ENCODE data around the gene NFYA. TPM values are rescaled to one million over a fixed set of nuclear protein-coding genes. Genes with fewer than 3 reads are reported as not detected.
A peak's percentile ranks its signal among the peaks of the same experiment; 100 is the strongest.

Gene NFYA
- total and polyA plus RNA-seq, 4 donors = 2.2 to 28.4 (median 10.1) TPM

DNA sequence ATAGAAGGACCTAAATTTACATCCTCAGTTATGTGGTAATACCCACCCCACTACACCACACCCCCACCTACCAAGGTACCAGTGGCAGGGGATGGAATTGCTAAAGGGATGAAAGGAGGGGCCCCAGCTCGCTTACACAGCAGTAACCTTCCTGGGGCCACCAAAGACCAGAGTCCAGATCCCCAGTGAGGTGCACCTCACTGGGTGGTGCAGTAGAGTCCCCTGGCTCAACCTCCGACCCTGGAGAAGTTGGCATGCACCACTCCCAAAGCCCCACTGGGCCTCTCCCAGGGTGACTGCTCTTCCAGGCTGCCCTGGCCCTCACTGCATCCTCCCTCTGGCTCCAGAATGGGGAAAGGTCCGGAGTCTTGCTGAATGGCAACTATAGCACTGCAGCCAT is 34.6 kb upstream of the NFYA start:
- Histone ChIP-seq H3K36me3 (ENCODE audit: control insufficient read depth in 4 of 4, insufficient read depth in 3 of 4, low read depth in 1 of 4, low read length in 3 of 4) (peaks cover 4 to 15% (median 9%) of the 10 kb centered on the region in 4 donors), H3K9ac (ENCODE audit: low read depth in 1 of 2, low read length in 2 of 2) (peak overlapping the region in 1 of 2 donors; percentile 34), H3K4me1 (ENCODE audit: control insufficient read depth in 4 of 4, insufficient read depth in 4 of 4, low read length in 3 of 4) (peaks cover 14 to 64% (median 47%) of the 10 kb centered on the region in 4 donors), H3K27ac (ENCODE audit: low read depth in 1 of 2, low read length in 2 of 2) (peak overlapping the region; percentile 4 to 16), H3K4me3 (ENCODE audit: low read depth in 1 of 3, low read length in 3 of 3) (peak overlapping the region; percentile 54 to 83 (median 82)), H3K27me3 (ENCODE audit: control insufficient read depth in 4 of 4, insufficient read depth in 4 of 4, low read length in 3 of 4) (no peaks in the 10 kb centered on the region), H3K9me3 (ENCODE audit: control insufficient read depth in 4 of 4, low read length in 3 of 4) (no peaks in the 10 kb centered on the region)
- 70% methylated on average over 3 of the region's 3 CpGs for WGBS
- no peak for TF ChIP-seq FOXA2 (IDR thresholded peaks at IDR 0.05)
- no peak for TF ChIP-seq EGR1 (IDR thresholded peaks at IDR 0.05; ENCODE audit: low read depth in 2 of 2)
- TF ChIP-seq RXRA (IDR thresholded peaks at IDR 0.05) = no peak
- TF ChIP-seq, protein P1, sequence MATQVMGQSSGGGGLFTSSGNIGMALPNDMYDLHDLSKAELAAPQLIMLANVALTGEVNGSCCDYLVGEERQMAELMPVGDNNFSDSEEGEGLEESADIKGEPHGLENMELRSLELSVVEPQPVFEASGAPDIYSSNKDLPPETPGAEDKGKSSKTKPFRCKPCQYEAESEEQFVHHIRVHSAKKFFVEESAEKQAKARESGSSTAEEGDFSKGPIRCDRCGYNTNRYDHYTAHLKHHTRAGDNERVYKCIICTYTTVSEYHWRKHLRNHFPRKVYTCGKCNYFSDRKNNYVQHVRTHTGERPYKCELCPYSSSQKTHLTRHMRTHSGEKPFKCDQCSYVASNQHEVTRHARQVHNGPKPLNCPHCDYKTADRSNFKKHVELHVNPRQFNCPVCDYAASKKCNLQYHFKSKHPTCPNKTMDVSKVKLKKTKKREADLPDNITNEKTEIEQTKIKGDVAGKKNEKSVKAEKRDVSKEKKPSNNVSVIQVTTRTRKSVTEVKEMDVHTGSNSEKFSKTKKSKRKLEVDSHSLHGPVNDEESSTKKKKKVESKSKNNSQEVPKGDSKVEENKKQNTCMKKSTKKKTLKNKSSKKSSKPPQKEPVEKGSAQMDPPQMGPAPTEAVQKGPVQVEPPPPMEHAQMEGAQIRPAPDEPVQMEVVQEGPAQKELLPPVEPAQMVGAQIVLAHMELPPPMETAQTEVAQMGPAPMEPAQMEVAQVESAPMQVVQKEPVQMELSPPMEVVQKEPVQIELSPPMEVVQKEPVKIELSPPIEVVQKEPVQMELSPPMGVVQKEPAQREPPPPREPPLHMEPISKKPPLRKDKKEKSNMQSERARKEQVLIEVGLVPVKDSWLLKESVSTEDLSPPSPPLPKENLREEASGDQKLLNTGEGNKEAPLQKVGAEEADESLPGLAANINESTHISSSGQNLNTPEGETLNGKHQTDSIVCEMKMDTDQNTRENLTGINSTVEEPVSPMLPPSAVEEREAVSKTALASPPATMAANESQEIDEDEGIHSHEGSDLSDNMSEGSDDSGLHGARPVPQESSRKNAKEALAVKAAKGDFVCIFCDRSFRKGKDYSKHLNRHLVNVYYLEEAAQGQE (IDR thresholded peaks at IDR 0.05) = no peak
- no peak for TF ChIP-seq GABPA (IDR thresholded peaks at IDR 0.05 in 1 of 2, conservative IDR thresholded peaks at IDR 0.05 in 1 of 2)
- TF ChIP-seq, protein P2, sequence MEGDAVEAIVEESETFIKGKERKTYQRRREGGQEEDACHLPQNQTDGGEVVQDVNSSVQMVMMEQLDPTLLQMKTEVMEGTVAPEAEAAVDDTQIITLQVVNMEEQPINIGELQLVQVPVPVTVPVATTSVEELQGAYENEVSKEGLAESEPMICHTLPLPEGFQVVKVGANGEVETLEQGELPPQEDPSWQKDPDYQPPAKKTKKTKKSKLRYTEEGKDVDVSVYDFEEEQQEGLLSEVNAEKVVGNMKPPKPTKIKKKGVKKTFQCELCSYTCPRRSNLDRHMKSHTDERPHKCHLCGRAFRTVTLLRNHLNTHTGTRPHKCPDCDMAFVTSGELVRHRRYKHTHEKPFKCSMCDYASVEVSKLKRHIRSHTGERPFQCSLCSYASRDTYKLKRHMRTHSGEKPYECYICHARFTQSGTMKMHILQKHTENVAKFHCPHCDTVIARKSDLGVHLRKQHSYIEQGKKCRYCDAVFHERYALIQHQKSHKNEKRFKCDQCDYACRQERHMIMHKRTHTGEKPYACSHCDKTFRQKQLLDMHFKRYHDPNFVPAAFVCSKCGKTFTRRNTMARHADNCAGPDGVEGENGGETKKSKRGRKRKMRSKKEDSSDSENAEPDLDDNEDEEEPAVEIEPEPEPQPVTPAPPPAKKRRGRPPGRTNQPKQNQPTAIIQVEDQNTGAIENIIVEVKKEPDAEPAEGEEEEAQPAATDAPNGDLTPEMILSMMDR (IDR thresholded peaks at IDR 0.05; ENCODE audit: low read depth, low read length, missing input control) = no peak
- TF ChIP-seq NR2F2 (IDR thresholded peaks at IDR 0.05) = no peak
- TF ChIP-seq, protein P3, sequence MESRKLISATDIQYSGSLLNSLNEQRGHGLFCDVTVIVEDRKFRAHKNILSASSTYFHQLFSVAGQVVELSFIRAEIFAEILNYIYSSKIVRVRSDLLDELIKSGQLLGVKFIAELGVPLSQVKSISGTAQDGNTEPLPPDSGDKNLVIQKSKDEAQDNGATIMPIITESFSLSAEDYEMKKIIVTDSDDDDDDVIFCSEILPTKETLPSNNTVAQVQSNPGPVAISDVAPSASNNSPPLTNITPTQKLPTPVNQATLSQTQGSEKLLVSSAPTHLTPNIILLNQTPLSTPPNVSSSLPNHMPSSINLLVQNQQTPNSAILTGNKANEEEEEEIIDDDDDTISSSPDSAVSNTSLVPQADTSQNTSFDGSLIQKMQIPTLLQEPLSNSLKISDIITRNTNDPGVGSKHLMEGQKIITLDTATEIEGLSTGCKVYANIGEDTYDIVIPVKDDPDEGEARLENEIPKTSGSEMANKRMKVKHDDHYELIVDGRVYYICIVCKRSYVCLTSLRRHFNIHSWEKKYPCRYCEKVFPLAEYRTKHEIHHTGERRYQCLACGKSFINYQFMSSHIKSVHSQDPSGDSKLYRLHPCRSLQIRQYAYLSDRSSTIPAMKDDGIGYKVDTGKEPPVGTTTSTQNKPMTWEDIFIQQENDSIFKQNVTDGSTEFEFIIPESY (IDR thresholded peaks at IDR 0.05) = no peak
- no peak for DNase-seq (ENCODE audit: low spot score)

DNA sequence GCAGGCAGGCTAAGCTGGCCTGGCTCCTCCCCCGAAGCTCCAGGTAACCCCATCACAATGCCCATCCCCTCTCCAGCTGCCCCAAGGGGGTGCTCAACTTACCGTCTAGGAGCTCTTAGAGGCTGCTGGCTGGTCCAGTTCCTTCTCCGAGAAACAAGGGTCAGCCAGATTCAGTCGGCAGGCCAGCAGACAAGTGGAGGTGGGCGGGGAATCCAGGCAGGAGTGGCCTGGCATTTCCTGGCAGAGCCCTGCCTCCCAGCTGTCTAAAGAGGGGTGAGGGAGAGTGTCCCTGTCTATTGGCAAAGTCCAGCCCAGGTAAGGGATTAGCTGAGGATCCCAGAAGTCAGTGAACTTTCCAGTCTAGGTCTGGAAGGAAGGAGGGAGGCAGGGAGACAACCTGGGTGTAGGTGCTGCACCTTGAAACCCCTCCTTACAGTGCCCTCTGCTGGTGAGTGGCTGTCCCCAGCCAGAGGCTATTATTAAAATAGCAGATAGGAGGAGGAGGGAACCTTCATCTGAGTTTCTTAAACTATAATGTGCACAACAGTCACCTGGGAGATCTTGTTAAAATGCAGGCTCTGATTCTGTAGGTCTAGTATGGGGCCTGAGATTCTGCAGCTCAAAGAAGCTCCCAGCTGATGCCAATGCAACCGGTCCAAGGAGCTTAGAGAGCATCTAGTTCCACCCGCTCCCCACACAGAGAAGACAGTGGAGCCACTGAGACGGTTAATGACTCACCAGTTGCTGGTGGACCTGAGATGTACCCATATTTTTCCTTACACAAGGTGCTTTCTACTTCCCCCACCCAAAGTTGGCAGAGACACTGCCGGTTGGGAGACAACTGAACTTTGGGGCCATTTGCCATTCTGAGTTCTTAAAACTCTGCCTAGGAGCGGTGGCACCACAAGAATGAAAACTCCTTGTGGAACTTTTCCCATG is 33.4 kb upstream of the NFYA start, which contains the start of gene UNC5CL:
Gene UNC5CL, minus strand, starts transcription at position 162 of the 939 bp plus-strand sequence. CDS start 4,147 bp downstream, outside the sequence.
- Histone ChIP-seq H3K9ac (ENCODE audit: low read depth in 1 of 2, low read length in 2 of 2) (peak within 1 kb of the TSS; percentile 27 to 34), H3K36me3 (ENCODE audit: control insufficient read depth in 4 of 4, insufficient read depth in 3 of 4, low read depth in 1 of 4, low read length in 3 of 4) (peaks cover 0 to 5% (median 2%) of the 10 kb centered on the region in 4 donors), H3K27ac (ENCODE audit: low read depth in 1 of 2, low read length in 2 of 2) (peak within 1 kb of the TSS; percentile 83 to 87), H3K9me3 (ENCODE audit: control insufficient read depth in 4 of 4, low read length in 3 of 4) (no peaks in the 10 kb centered on the region), H3K27me3 (ENCODE audit: control insufficient read depth in 4 of 4, insufficient read depth in 4 of 4, low read length in 3 of 4) (no peaks in the 10 kb centered on the region), H3K4me3 (ENCODE audit: low read depth in 1 of 3, low read length in 3 of 3) (peak within 1 kb of the TSS; percentile 54 to 83 (median 82)), H3K4me1 (ENCODE audit: control insufficient read depth in 4 of 4, insufficient read depth in 4 of 4, low read length in 3 of 4) (peaks cover 14 to 72% (median 47%) of the 10 kb centered on the region in 4 donors)
- WGBS = 52% methylated on average over 10 of the region's 10 CpGs
- peak; percentile 76 for DNase-seq (ENCODE audit: low spot score)
- TF ChIP-seq RAD21 (IDR thresholded peaks at IDR 0.05) (peak; percentile 49 to 61), JUND (IDR thresholded peaks at IDR 0.05) (peak in 1 of 2 donors; percentile 73), GABPA (IDR thresholded peaks at IDR 0.05 in 1 of 2, conservative IDR thresholded peaks at IDR 0.05 in 1 of 2) (no peak), FOXA2 (IDR thresholded peaks at IDR 0.05) (no peak), RXRA (IDR thresholded peaks at IDR 0.05) (peak; percentile 84 to 96), FOXA1 (IDR thresholded peaks at IDR 0.05) (no peak), HNF4A (conservative IDR thresholded peaks at IDR 0.05) (peak; percentile 79), EGR1 (IDR thresholded peaks at IDR 0.05; ENCODE audit: low read depth in 2 of 2) (peak in 1 of 2 donors; percentile 22), TAF1 (conservative IDR thresholded peaks at IDR 0.05) (no peak), NR2F2 (IDR thresholded peaks at IDR 0.05) (no peak), YY1 (IDR thresholded peaks at IDR 0.05) (peak; percentile 32)
- TF ChIP-seq, protein P4, sequence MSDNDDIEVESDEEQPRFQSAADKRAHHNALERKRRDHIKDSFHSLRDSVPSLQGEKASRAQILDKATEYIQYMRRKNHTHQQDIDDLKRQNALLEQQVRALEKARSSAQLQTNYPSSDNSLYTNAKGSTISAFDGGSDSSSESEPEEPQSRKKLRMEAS (IDR thresholded peaks at IDR 0.05) = no peak
- TF ChIP-seq, protein P3 (IDR thresholded peaks at IDR 0.05) = no peak
- TF ChIP-seq, protein P2 (IDR thresholded peaks at IDR 0.05; ENCODE audit: low read depth, low read length, missing input control) = peak; percentile 58
- TF ChIP-seq, protein P5, sequence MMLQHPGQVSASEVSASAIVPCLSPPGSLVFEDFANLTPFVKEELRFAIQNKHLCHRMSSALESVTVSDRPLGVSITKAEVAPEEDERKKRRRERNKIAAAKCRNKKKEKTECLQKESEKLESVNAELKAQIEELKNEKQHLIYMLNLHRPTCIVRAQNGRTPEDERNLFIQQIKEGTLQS (IDR thresholded peaks at IDR 0.05) = no peak
